GM18508 (cell line): ENCODE measurements around the gene ZDHHC22.
"Not testable (repeated sequence)": the region's sequence is repeated elsewhere in the genome, so short reads cannot be mapped to it uniquely, and the experiment has no call there.

ENCODE experiments used
- ATAC-seq: cut with Tn5 transposase; IDR thresholded peaks from one replicate; pipeline ENCODE4 v1.9.1; 2021; ENCODE audit warnings: moderate number of reproducible peaks; ENCODE audit not compliant: insufficient read depth, unreplicated experiment

Gene ZDHHC22

GRCh38 chr14:77141214-77142004 is at the start of gene ZDHHC22:
TSS of gene ZDHHC22 (minus strand) at chr14:77141791. CDS start at chr14:77139738, 2,053 bp downstream.
- ATAC-seq, result no peak

GRCh38 chr14:77190977-77191376 is 49.4 kb upstream of the ZDHHC22 start:
- ATAC-seq, result no peak

- no peak for ATAC-seq
Observed at GRCh38 chr14:77189479-77189878, 47.9 kb upstream of the ZDHHC22 start.

- no peak for ATAC-seq
Observed at GRCh38 chr14:77187649-77188012, 46.0 kb upstream of the ZDHHC22 start.

- no peak for ATAC-seq
Observed at GRCh38 chr14:77186911-77187648, 45.5 kb upstream of the ZDHHC22 start.

GRCh38 chr14:77185093-77185465 is 43.5 kb upstream of the ZDHHC22 start:
- ATAC-seq, result no peak

GRCh38 chr14:77184396-77185092 is 43.0 kb upstream of the ZDHHC22 start:
- no peak for ATAC-seq

GRCh38 chr14:77183896-77184295 is 42.3 kb upstream of the ZDHHC22 start:
- no peak for ATAC-seq

- no peak for ATAC-seq
Observed at GRCh38 chr14:77181603-77182437, 40.2 kb upstream of the ZDHHC22 start, which contains the start of gene TMEM63C. TSS of gene TMEM63C (plus strand) at chr14:77181798. CDS start at chr14:77218814, 37,016 bp downstream.

GRCh38 chr14:77180726-77181602 is 39.4 kb upstream of the ZDHHC22 start:
- no peak for ATAC-seq

- ATAC-seq, result no peak
Observed at GRCh38 chr14:77178656-77179055, 37.1 kb upstream of the ZDHHC22 start.

- ATAC-seq, result no peak
Observed at GRCh38 chr14:77177702-77178101, 36.1 kb upstream of the ZDHHC22 start.

GRCh38 chr14:77175843-77176242 is 34.3 kb upstream of the ZDHHC22 start:
- no peak for ATAC-seq

GRCh38 chr14:77173911-77174617 is 32.5 kb upstream of the ZDHHC22 start:
- not testable (repeated sequence) for ATAC-seq

- ATAC-seq, result no peak
Observed at GRCh38 chr14:77172916-77173315, 31.3 kb upstream of the ZDHHC22 start.

GRCh38 chr14:77170045-77170444 is 28.5 kb upstream of the ZDHHC22 start:
- no peak for ATAC-seq

GRCh38 chr14:77161011-77161410 is 19.4 kb upstream of the ZDHHC22 start:
- ATAC-seq, result no peak

- ATAC-seq, result no peak
Observed at GRCh38 chr14:77158882-77159255, 17.3 kb upstream of the ZDHHC22 start.
